Measurements from ENCODE around the gene OR4D5.

GRCh38 chr11:123924027-123924426, 15.4 kb upstream of the OR4D5 start:
- TF ChIP-seq, protein P1, sequence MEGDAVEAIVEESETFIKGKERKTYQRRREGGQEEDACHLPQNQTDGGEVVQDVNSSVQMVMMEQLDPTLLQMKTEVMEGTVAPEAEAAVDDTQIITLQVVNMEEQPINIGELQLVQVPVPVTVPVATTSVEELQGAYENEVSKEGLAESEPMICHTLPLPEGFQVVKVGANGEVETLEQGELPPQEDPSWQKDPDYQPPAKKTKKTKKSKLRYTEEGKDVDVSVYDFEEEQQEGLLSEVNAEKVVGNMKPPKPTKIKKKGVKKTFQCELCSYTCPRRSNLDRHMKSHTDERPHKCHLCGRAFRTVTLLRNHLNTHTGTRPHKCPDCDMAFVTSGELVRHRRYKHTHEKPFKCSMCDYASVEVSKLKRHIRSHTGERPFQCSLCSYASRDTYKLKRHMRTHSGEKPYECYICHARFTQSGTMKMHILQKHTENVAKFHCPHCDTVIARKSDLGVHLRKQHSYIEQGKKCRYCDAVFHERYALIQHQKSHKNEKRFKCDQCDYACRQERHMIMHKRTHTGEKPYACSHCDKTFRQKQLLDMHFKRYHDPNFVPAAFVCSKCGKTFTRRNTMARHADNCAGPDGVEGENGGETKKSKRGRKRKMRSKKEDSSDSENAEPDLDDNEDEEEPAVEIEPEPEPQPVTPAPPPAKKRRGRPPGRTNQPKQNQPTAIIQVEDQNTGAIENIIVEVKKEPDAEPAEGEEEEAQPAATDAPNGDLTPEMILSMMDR (IDR thresholded peaks at IDR 0.05), result no peak
- no peak for TF ChIP-seq POLR2A (IDR thresholded peaks at IDR 0.05)
